NCI-H2227 treated with DMSO at 0.1 percent for 48 hours (cell line): ENCODE data around the gene EXOC4.

Experiments used
- DNase-seq: peaks from one replicate; lab custom pipeline; 2025; lab: John Stamatoyannopoulos, UW

The EXOC4 gene

GRCh38 chr7:133540096-133540860 lies 287.4 kb downstream of the EXOC4 start:
- DNase-seq, result no peak

DNA sequence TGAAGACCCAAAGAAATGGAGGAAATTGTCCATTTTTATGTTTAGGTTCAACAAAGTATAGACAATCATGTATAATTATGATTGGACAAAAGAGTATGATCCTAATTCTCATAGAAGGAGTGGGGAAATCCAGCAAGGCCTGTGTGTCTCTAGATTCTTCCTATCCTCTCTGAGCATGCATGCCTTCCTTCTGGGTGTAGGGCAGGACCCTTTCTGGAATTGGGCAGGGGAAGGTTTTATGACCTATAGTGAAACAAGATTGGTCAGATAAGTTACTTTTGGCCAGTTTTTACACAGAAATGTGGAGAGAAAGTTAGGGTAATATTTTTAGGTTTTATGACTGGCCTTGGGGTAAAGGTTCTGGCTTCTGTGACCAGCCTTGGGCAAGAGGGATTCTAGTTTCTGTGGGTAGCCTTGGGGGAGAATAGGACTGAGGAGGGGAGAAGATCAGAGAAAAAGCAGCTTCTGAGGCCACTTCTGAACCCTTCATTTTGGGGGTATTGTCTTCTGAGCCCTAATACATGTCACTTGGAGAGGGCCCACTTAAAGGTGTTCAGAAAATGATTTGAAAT lies 289.4 kb downstream of the EXOC4 start:
- no peak for DNase-seq

GRCh38 chr7:133543657-133544056 lies 290.8 kb downstream of the EXOC4 start:
- DNase-seq, result peak; percentile 43

GRCh38 chr7:133545618-133546017 lies 292.7 kb downstream of the EXOC4 start:
- DNase-seq, result no peak

- DNase-seq, result no peak
Observed at GRCh38 chr7:133547981-133548380, 295.1 kb downstream of the EXOC4 start.

GRCh38 chr7:133549633-133550032 lies 296.8 kb downstream of the EXOC4 start:
- no peak for DNase-seq

DNA sequence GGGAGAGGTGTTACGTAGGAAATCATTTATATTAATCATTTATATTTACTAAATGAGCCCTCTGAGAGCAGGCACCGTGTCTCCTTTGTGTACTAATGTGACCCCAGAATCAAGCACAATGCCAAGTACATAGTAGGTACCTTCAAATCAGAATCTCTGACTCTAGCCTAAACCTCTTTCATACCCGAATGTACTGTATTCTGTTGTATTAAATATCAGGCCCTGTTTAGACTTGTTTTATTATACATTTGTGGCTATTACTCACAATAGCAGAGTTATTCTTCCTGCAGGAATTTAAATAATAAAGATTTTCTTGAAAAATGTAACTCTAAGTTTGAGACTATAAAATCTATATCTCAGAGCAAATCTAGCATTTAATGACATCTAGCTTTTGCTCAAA lies 297.3 kb downstream of the EXOC4 start:
- no peak for DNase-seq

DNA sequence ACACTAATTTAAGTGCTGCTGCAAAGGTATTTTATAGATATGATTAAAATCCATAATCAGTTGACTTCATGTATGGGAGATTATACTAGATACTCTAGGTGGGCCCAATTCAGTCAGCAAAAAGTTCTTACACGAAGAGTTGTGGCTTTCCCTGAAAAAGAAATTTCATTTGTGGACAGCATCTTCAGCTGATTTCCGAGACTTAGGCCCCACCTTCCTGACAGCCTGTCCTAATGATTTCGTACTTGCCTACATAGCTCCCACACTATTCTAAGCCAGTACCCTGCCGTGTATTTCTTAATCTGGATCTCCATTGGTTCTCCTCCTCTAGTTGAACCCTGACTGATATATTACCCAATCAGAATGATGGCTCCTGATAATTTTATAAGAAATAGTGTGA lies 297.9 kb downstream of the EXOC4 start:
- DNase-seq, result no peak

- DNase-seq, result no peak
Observed at GRCh38 chr7:133551466-133551865, 298.6 kb downstream of the EXOC4 start.

DNA sequence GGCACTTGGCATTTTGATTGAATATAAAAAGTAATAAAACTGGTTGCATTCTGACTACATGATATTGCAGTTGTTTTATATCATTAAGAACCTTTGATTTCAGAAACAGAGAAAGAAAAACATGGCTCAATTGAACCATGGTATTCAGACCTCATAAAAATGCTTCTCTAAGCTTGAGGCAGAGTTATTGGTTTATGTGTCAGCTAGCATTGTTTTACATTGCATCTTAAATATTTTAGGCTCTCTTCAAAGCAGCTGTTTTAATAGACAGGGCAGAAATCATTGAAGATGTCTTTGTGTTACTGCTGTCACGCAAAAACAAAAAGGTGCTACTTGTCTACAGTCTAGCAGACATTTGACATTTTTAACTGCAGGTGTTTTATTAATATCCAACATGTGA lies 299.2 kb downstream of the EXOC4 start:
- DNase-seq, result no peak

GRCh38 chr7:133554330-133554729 lies 301.5 kb downstream of the EXOC4 start:
- DNase-seq, result no peak

DNA sequence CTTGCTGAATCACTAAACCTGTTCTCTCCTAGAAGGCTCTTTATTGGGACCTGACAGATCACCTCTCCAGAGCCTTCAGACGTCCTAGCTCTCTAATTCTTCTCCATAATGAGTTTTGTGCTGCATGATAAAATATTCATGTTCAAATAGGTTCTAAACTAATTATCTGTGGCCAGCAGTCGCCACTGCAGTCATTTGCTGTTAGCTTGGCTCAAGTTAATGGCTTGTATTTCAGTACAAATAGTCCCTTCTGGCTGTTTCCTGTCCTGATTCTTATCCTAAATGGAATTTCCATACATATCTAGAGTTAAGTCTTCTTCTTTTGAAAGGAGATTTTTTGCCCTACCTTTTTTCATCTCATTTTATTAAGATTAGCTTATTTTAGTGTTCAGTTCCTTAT lies 303.2 kb downstream of the EXOC4 start:
- DNase-seq, result no peak

GRCh38 chr7:133556553-133556952 lies 303.7 kb downstream of the EXOC4 start:
- no peak for DNase-seq

GRCh38 chr7:133560900-133561299 lies 308.0 kb downstream of the EXOC4 start:
- no peak for DNase-seq

DNA sequence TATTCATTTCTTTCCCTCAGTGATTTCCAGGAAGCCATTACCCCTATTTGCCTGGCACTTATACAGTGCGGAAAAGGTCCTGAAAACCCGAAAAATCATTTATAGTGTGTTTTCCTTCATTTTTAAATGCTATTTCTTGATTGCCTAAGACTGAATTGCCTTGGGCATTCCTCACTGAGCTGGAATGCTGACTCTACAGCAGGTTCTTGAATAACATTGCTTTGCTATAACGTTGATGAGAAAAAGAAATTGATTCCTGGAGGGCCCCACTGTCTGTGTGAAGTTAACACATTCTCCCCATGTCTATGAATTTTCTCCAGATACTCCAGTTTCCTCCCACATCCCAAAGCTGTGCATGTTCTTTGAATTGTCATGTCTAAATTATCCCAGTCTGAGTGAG lies 308.5 kb downstream of the EXOC4 start:
- no peak for DNase-seq

- DNase-seq, result no peak
Observed at GRCh38 chr7:133562621-133563020, 309.7 kb downstream of the EXOC4 start.

GRCh38 chr7:133563251-133563650 lies 310.4 kb downstream of the EXOC4 start:
- DNase-seq, result no peak

DNA sequence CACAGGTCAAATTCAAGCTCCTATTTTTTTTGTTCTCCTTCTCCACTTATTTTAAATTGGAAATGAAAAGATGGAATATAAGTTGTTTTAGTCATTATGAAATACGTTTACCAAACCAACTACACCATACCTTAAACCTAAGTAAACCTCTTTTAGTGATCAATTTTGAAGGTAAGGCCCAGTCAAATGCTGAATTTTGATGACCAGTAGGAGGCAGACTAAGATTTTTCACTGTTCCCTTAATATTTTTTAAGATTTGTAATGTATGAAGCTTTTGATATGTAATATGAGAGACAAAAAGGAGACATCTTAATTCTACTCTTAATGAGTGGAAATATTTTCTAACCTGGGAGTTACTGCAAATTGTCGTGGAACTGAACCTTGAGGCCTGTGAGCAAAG lies 311.6 kb downstream of the EXOC4 start:
- DNase-seq, result no peak

GRCh38 chr7:133568544-133568943 lies 315.7 kb downstream of the EXOC4 start:
- DNase-seq, result no peak

GRCh38 chr7:133570321-133570720 lies 317.4 kb downstream of the EXOC4 start:
- DNase-seq, result no peak

- DNase-seq, result no peak
Observed at GRCh38 chr7:133571076-133571475, 318.2 kb downstream of the EXOC4 start.

GRCh38 chr7:133572087-133572486 lies 319.2 kb downstream of the EXOC4 start:
- DNase-seq, result no peak

- no peak for DNase-seq
Observed at GRCh38 chr7:133572843-133573242, 320.0 kb downstream of the EXOC4 start.
